Measurements from ENCODE around the gene GPRC6A.

- TF ChIP-seq CTCF (IDR thresholded peaks at IDR 0.05) (no peak), POLR2A (IDR thresholded peaks at IDR 0.05) (no peak)
Measured at GRCh38 chr6:116842459-116842858, 13.6 kb upstream of the GPRC6A start.
